PC-3 (cell line): ENCODE measurements around the gene OR2Y1.

Source experiments
- CTCF ChIP-seq: fragments of 300-600 bp; sonication (generic); conservative IDR thresholded peaks from 2 replicates; pipeline ENCODE4 v1.5.1; 2017; ENCODE audit warnings: antibody characterized with exemption, low read depth, mild to moderate bottlenecking, low read length
- EZH2 ChIP-seq: fragments of 300-600 bp; sonication (generic); IDR thresholded peaks from one replicate; pipeline ENCODE4 v1.6.1; 2017; ENCODE audit warnings: antibody characterized with exemption, mild to moderate bottlenecking, low read length; ENCODE audit not compliant: unreplicated experiment

- TF ChIP-seq CTCF (no peak), EZH2 (no peak)
These were observed 47.4 kb downstream of the OR2Y1 start for GRCh38 chr5:180692429-180692828.
